ENCODE results near the gene TAS2R3. TPM values are rescaled to one million over a fixed set of nuclear protein-coding genes. Genes with fewer than 3 reads are reported as not detected.
A peak's percentile ranks its signal among the peaks of the same experiment; 100 is the strongest.
"Not testable (repeated sequence)": the region's sequence is repeated elsewhere in the genome, so short reads cannot be mapped to it uniquely, and the experiment has no call there.

The TAS2R3 gene
- total RNA-seq, 2 donors from 2014 or later: 1.8 to 2.1 TPM

GRCh38 chr7:141770083-141770583, 6.2 kb downstream of the TAS2R3 start:
- DNase-seq; ATAC-seq; intact Hi-C loops (cut with DNase I, micrococcal nuclease): not testable (repeated sequence)

GRCh38 chr7:141776374-141776773, 12.5 kb downstream of the TAS2R3 start, which contains the start of gene TAS2R4:
Gene TAS2R4 (plus strand): TSS chr7:141776674. CDS start chr7:141778489, 1,815 bp downstream.
- ATAC-seq: no peak
- intact Hi-C loops (cut with DNase I, micrococcal nuclease): no loop called here
- no peak for DNase-seq

- intact Hi-C loops (cut with DNase I, micrococcal nuclease): no loop called here
- DNase-seq: peak in 1 of 2 donors; percentile 16
- ATAC-seq: peak; percentile 53
Measured at GRCh38 chr7:141785706-141786552, 22.0 kb downstream of the TAS2R3 start.

- intact Hi-C loops (cut with DNase I, micrococcal nuclease): no loop called here
- no peak for DNase-seq
Measured at GRCh38 chr7:141788296-141788695, 24.4 kb downstream of the TAS2R3 start.

GRCh38 chr7:141789917-141790316, 26.0 kb downstream of the TAS2R3 start, which contains the start of gene TAS2R5:
Gene TAS2R5 (plus strand): TSS chr7:141790217. CDS start chr7:141790362, 145 bp downstream.
- intact Hi-C loops (cut with DNase I, micrococcal nuclease): no loop called here
- ATAC-seq: no peak
- DNase-seq: no peak

More at GRCh38 chr7:141788296-141788695, 24.4 kb downstream of the TAS2R3 start:
- ATAC-seq: no peak

- ATAC-seq (no peak), DNase-seq (no peak)
- intact Hi-C loops (cut with DNase I, micrococcal nuclease): no loop called here
Measured at GRCh38 chr7:141792526-141792925, 28.6 kb downstream of the TAS2R3 start.

Other genes with a start within 250 kb of the TAS2R3 start
- 10 to 100 TPM; 18.0 to 18.5 TPM for gene AGK, start 212.7 kb upstream of the TAS2R3 start, total RNA-seq
- 10 to 100 TPM; 31.7 to 37.6 TPM for gene DENND11, start 61.9 kb upstream of the TAS2R3 start, total RNA-seq
- gene WEE2, start 55.7 kb upstream of the TAS2R3 start, total RNA-seq: not detected
- 10 to 100 TPM; 65.4 to 79.5 TPM for gene SSBP1, start 25.7 kb upstream of the TAS2R3 start, total RNA-seq
- 1 to 10 TPM; 1.1 to 1.2 TPM for gene TAS2R4, start 12.6 kb downstream of the TAS2R3 start, total RNA-seq
- gene TAS2R5, start 26.1 kb downstream of the TAS2R3 start, total RNA-seq: 1 to 10 TPM; 1.0 to 1.8 TPM
- not detected for gene PRSS37, start 77.4 kb downstream of the TAS2R3 start, total RNA-seq
- gene OR9A4, start 152.3 kb downstream of the TAS2R3 start, total RNA-seq: not detected
- under 1 TPM in 1 of 2 donors, not detected in 1; 0.55 TPM for gene CLEC5A, start 182.9 kb downstream of the TAS2R3 start, total RNA-seq
- not detected for gene TAS2R38, start 209.7 kb downstream of the TAS2R3 start, total RNA-seq
- 1 to 10 TPM; 1.0 to 2.8 TPM for gene MGAM, start 231.8 kb downstream of the TAS2R3 start, total RNA-seq